AG10803 (cell line): ENCODE measurements around the gene EIF4G3.
"Not testable (repeated sequence)": the region's sequence is repeated elsewhere in the genome, so short reads cannot be mapped to it uniquely, and the experiment has no call there.

ENCODE experiments used
- DNase-seq: peaks from one replicate; pipeline ENCODE4 v3.0.0; 2010; ENCODE audit warnings: low read depth
- H3K4me3 ChIP-seq: 2 replicates; pipeline ENCODE4 v1.5.1; 2011; ENCODE audit warnings: mild to moderate bottlenecking, low read length, control low read depth
- CTCF ChIP-seq: conservative IDR thresholded peaks from 2 replicates; pipeline ENCODE4 v1.5.1; 2011; ENCODE audit warnings: mild to moderate bottlenecking, low read length, control low read depth, inconsistent platforms

The EIF4G3 gene

GRCh38 chr1:21198929-21199328 lies 22.2 kb upstream of the EIF4G3 start:
- no peak for TF ChIP-seq CTCF
- H3K4me3 ChIP-seq: no peak overlapping the region
- DNase-seq: no peak

- DNase-seq: no peak
- TF ChIP-seq CTCF: no peak
- no peak overlapping the region for H3K4me3 ChIP-seq
These were observed 16.2 kb upstream of the EIF4G3 start for GRCh38 chr1:21192871-21193270.

GRCh38 chr1:21192284-21192683 lies 15.6 kb upstream of the EIF4G3 start:
- no peak overlapping the region for H3K4me3 ChIP-seq

GRCh38 chr1:21190771-21191170 lies 14.1 kb upstream of the EIF4G3 start:
- DNase-seq, H3K4me3 ChIP-seq: not testable (repeated sequence)

More at GRCh38 chr1:21192284-21192683, 15.6 kb upstream of the EIF4G3 start:
- no peak for TF ChIP-seq CTCF
- DNase-seq: no peak

GRCh38 chr1:21189906-21190500 lies 13.3 kb upstream of the EIF4G3 start:
- no peak for TF ChIP-seq CTCF
- DNase-seq: no peak
- no peak overlapping the region for H3K4me3 ChIP-seq

GRCh38 chr1:21189421-21189820 lies 12.7 kb upstream of the EIF4G3 start:
- no peak overlapping the region for H3K4me3 ChIP-seq
- no peak for DNase-seq
- no peak for TF ChIP-seq CTCF

GRCh38 chr1:21188235-21188634 lies 11.5 kb upstream of the EIF4G3 start:
- no peak for TF ChIP-seq CTCF
- no peak overlapping the region for H3K4me3 ChIP-seq
- DNase-seq: no peak

GRCh38 chr1:21185221-21185731 lies 8.6 kb upstream of the EIF4G3 start:
- no peak for DNase-seq
- no peak for TF ChIP-seq CTCF
- H3K4me3 ChIP-seq: no peak overlapping the region
